Gastroesophageal sphincter (tissue), 4 donors: Measurements from ENCODE around the gene CDH26. TPM values are rescaled to one million over a fixed set of nuclear protein-coding genes. Genes with fewer than 3 reads are reported as not detected.

Experiments
- ATAC-seq: fragments of 150-250 bp; one replicate; pipeline ENCODE4 v1.9.1; 2016; ENCODE audit warnings: mild to moderate bottlenecking, moderate library complexity
- H3K27ac ChIP-seq, 4 donors: fragments of 200-600 bp; sonication (generic) in 3 of 4; 1 replicate in 3 of 4; 2 replicates in 1 of 4; pipeline ENCODE4 v1.5.1; 2016 to 2019
- H3K27me3 ChIP-seq: fragments of 200-600 bp; sonication (generic); one replicate; pipeline ENCODE4 v1.5.1; 2019
- H3K36me3 ChIP-seq, 2 donors: fragments of 200-600 bp; sonication (generic); one replicate each; pipeline ENCODE4 v1.5.1; 2019; ENCODE audit warnings: control low read depth in 1 of 2
- H3K4me1 ChIP-seq, 3 donors: fragments of 200-600 bp; sonication (generic); 1 replicate in 2 of 3; 2 replicates in 1 of 3; pipeline ENCODE4 v1.5.1; 2016 to 2019; ENCODE audit warnings: control low read depth in 2 of 3
- H3K4me3 ChIP-seq, 2 donors: fragments of 200-600 bp; sonication (generic); one replicate each; pipeline ENCODE4 v1.5.1; 2019; ENCODE audit warnings: mild to moderate bottlenecking in 1 of 2, moderate library complexity in 1 of 2
- H3K9me3 ChIP-seq, 3 donors: fragments of 200-600 bp; sonication (generic); one replicate each; pipeline ENCODE4 v1.5.1; 2017 to 2019; ENCODE audit warnings: control low read depth in 2 of 3
- CTCF ChIP-seq, 4 experiments: fragments of 200-600 bp in 2 of 4; fragments of 450-650 bp in 2 of 4; sonication (generic) in 1 of 4; IDR thresholded peaks; one replicate each; pipeline ENCODE4 v1.5.1; 2017 to 2019; ENCODE audit warnings: antibody characterized with exemption in 4 of 4, mild to moderate bottlenecking in 2 of 4, moderate library complexity in 2 of 4
- EP300 ChIP-seq: sonication (generic); formaldehyde crosslinking; IDR thresholded peaks from one replicate; pipeline ENCODE4 v1.6.1; 2017; ENCODE audit warnings: antibody characterized with exemption, mild to moderate bottlenecking
- POLR2A ChIP-seq, 2 donors: fragments of 450-650 bp; IDR thresholded peaks; one replicate each; pipeline ENCODE4 v1.6.1; 2017; ENCODE audit warnings: antibody characterized with exemption in 2 of 2, mild to moderate bottlenecking in 2 of 2, moderate library complexity in 1 of 2
- POLR2AphosphoS5 ChIP-seq: sonication (generic); formaldehyde crosslinking; IDR thresholded peaks from one replicate; pipeline ENCODE4 v1.6.1; 2017; ENCODE audit warnings: antibody characterized with exemption
- WGBS, 2 donors: methylation state at CpG; one replicate each; pipeline ENCODE4 v1.1.5; 2018; ENCODE audit warnings: low coverage in 1 of 2; 5-methylcytosine and 5-hydroxymethylcytosine counted together
- total RNA-seq, 4 donors: library from RNA; depleted of rRNA; stranded (reverse); fragments of >200 nt; gene quantifications; one replicate each; pipeline ENCODE4 v1.1.0, GENCODE V29; 2016

Gene CDH26
- total RNA-seq, 4 donors from 2014 or later, result 0.39 to 1.1 (median 0.78) TPM

GRCh38 chr20:59923514-59923913 is 34.7 kb upstream of the CDH26 start:
- Histone ChIP-seq H3K9me3 (no peaks in the 10 kb centered on the region), H3K4me1 (no peaks in the 10 kb centered on the region), H3K4me3 (no peak overlapping the region), H3K27ac (no peak overlapping the region), H3K27me3 (no peaks in the 10 kb centered on the region), H3K36me3 (no peaks in the 10 kb centered on the region)
- no peak for TF ChIP-seq POLR2AphosphoS5
- TF ChIP-seq POLR2A (IDR thresholded peaks at IDR 0.05), result no peak
- no peak for TF ChIP-seq EP300
- TF ChIP-seq CTCF (IDR thresholded peaks at IDR 0.05), result no peak
- no peak for ATAC-seq
- WGBS, 2 donors, result 82 to 100% methylated on average over 1 of the region's 1 CpG

GRCh38 chr20:59925359-59925758 is 32.9 kb upstream of the CDH26 start:
- ATAC-seq, result no peak
- 100% methylated on average over 1 of the region's 1 CpG for WGBS, 2 donors
- Histone ChIP-seq H3K9me3 (no peaks in the 10 kb centered on the region), H3K4me3 (no peak overlapping the region), H3K36me3 (no peaks in the 10 kb centered on the region), H3K4me1 (no peaks in the 10 kb centered on the region), H3K27ac (no peak overlapping the region), H3K27me3 (no peaks in the 10 kb centered on the region)
- TF ChIP-seq POLR2AphosphoS5 (no peak), POLR2A (IDR thresholded peaks at IDR 0.05) (no peak), CTCF (IDR thresholded peaks at IDR 0.05) (no peak), EP300 (no peak)

DNA sequence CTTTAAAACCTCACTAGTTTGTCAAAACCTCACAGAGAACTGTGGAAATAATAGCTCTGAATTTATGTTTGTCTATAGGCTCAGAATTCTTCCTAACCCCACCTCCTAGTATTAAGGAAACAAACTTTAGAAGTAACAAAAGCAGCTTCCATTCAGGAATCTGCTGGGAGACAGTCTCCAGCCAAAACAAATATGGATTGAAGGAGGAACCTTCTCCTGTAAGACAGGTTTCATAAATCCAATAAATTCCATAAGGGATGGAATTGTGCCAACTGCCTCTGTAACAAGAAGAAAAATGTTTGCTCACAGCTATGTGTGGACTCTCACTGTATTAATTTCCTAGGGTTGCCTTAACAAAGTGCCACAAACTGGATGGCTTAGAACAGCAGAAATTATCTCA is 32.3 kb upstream of the CDH26 start:
- no peaks in the 10 kb centered on the region for H3K36me3 ChIP-seq
- no peaks in the 10 kb centered on the region for H3K27me3 ChIP-seq
- H3K27ac ChIP-seq, result no peak overlapping the region
- no peaks in the 10 kb centered on the region for H3K4me1 ChIP-seq
- no peaks in the 10 kb centered on the region for H3K9me3 ChIP-seq
- no peak for ATAC-seq
- H3K4me3 ChIP-seq, result no peak overlapping the region
- TF ChIP-seq EP300 (no peak), CTCF (IDR thresholded peaks at IDR 0.05) (no peak), POLR2A (IDR thresholded peaks at IDR 0.05) (no peak), POLR2AphosphoS5 (no peak)

DNA sequence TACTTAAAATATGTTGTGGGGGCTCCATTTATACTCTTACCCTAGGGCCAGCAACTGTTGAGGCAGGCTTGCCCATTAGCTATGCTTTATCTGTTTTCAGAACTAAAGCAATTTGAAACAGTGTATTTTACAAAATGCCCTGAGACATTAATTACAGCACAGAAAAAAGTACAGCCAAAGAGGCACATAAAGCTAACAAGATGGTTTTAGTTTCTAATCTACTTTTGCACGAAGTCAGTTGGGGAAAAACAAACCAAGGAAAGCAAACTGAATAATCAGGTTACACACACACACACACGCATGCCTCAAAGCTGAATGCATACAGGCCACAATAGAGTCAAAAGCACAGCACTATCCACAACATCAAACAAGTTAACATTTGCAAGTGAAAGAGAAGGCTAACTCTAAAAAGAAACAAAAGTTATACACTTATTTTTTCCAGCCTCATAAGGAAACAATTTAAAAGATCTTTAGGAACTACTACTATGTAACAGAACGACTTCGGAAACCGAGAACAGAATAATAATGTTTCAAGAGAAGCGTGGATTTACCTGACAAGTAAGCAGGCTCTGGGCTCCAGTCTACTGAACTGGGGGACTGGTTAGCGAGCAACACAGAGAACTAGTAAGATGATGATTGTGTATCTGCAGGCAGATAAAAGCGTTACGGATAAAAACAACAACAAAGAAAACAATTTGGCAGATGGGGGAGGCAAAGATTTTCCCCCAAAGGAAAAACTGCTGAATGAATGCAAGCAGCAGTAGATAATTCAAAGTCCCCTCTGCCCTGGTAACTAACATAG is 26.5 kb upstream of the CDH26 start:
- WGBS, 2 donors, result 84 to 94% methylated on average over 8 to 9 of the region's 9 CpGs
- TF ChIP-seq POLR2A (IDR thresholded peaks at IDR 0.05), result no peak
- TF ChIP-seq CTCF (IDR thresholded peaks at IDR 0.05), result no peak
- no peak for TF ChIP-seq POLR2AphosphoS5
- TF ChIP-seq EP300, result no peak
- H3K27me3 ChIP-seq, result no peaks in the 10 kb centered on the region
- H3K4me3 ChIP-seq, result no peak overlapping the region
- ATAC-seq, result no peak
- H3K27ac ChIP-seq, result no peak overlapping the region
- no peaks in the 10 kb centered on the region for H3K9me3 ChIP-seq
- no peaks in the 10 kb centered on the region for H3K36me3 ChIP-seq
- H3K4me1 ChIP-seq, result peaks cover 0 to 27% (median 3%) of the 10 kb centered on the region in 3 donors

- H3K4me1 ChIP-seq, result peaks cover 0 to 37% (median 11%) of the 10 kb centered on the region in 3 donors
- H3K27ac ChIP-seq, result no peak overlapping the region
- ATAC-seq, result no peak
- H3K9me3 ChIP-seq, result no peaks in the 10 kb centered on the region
- H3K4me3 ChIP-seq, result peak overlapping the region in 1 of 2 donors; percentile 78
- no peaks in the 10 kb centered on the region for H3K27me3 ChIP-seq
- H3K36me3 ChIP-seq, result no peaks in the 10 kb centered on the region
- TF ChIP-seq POLR2A (IDR thresholded peaks at IDR 0.05) (no peak), CTCF (IDR thresholded peaks at IDR 0.05) (no peak), EP300 (no peak), POLR2AphosphoS5 (no peak)
- 92 to 93% methylated on average over 5 to 12 of the region's 72 CpGs for WGBS, 2 donors
Observed at GRCh38 chr20:59932616-59933295, 25.5 kb upstream of the CDH26 start.
